ENCODE measurements around the gene TADA1. TPM values are rescaled to one million over a fixed set of nuclear protein-coding genes. Genes with fewer than 3 reads are reported as not detected.

Gene TADA1
- total and polyA plus RNA-seq, 8 donors = 2.8 to 8.2 (median 4.0) TPM

DNA sequence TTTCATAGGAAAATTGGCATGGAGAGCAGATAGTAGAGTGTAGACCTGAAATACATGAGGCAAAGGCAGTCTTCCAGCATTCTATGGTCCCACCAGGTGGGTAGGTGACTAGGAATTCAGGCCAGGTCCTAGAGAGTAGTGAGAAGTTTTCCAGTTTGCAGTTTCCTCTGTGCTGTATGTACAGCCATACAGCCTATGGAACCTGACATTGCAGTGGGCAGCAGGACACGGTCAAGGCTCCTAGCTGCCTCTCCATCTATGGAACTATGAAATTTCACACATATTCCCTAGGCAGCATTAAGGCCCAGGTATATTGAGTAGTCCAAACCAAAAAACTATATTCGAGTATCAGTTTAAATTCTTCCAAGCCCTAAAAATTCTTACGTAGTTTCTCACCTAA is 20.5 kb downstream of the TADA1 start:
- 66 to 70% methylated on average over 3 of the region's 3 CpGs for WGBS, 2 donors
- Histone ChIP-seq H3K4me3 (no peak overlapping the region), H3K27ac (no peak overlapping the region), H3K4me1 (no peaks in the 10 kb centered on the region), H3K27me3 (no peaks in the 10 kb centered on the region), H3K36me3 (peaks cover 0 to 53% (median 10%) of the 10 kb centered on the region in 3 donors), H3K9me3 (no peaks in the 10 kb centered on the region)
- ATAC-seq = peak in 1 of 4 donors; percentile 14
- TF ChIP-seq, protein P1, sequence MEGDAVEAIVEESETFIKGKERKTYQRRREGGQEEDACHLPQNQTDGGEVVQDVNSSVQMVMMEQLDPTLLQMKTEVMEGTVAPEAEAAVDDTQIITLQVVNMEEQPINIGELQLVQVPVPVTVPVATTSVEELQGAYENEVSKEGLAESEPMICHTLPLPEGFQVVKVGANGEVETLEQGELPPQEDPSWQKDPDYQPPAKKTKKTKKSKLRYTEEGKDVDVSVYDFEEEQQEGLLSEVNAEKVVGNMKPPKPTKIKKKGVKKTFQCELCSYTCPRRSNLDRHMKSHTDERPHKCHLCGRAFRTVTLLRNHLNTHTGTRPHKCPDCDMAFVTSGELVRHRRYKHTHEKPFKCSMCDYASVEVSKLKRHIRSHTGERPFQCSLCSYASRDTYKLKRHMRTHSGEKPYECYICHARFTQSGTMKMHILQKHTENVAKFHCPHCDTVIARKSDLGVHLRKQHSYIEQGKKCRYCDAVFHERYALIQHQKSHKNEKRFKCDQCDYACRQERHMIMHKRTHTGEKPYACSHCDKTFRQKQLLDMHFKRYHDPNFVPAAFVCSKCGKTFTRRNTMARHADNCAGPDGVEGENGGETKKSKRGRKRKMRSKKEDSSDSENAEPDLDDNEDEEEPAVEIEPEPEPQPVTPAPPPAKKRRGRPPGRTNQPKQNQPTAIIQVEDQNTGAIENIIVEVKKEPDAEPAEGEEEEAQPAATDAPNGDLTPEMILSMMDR (IDR thresholded peaks at IDR 0.05) = no peak
- DNase-seq = no peak
- no peak for FAIRE-seq
- intact Hi-C loops (cut with DNase I) = no loop called here

DNA sequence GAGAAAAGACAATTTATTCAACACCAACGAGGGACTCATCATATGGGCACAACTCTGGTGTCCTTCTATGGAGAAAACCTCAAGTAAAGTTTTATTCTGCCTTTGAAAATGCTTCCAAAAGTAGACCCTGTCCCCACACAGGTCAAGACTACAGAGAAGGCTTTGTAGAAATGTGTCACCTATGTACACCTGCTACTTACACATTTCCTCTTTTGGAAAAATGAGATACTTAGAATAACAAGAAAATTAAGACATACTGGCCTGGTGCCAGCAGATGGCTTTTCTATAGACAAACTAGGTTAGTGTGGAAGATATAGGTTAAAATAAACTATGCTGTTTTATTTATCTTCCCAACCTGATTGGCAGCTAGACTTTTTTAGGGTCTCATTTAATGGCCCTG is 23.1 kb downstream of the TADA1 start:
- Histone ChIP-seq H3K27ac (no peak overlapping the region), H3K9me3 (no peaks in the 10 kb centered on the region), H3K4me1 (no peaks in the 10 kb centered on the region), H3K27me3 (no peaks in the 10 kb centered on the region), H3K36me3 (peaks cover 4 to 65% (median 9%) of the 10 kb centered on the region in 3 donors), H3K4me3 (no peak overlapping the region)
- TF ChIP-seq, protein P1 (IDR thresholded peaks at IDR 0.05) = no peak
- intact Hi-C loops (cut with DNase I) = no loop called here
- FAIRE-seq = no peak
- no peak for DNase-seq
- WGBS, 2 donors = 0 to 21% methylated on average over 1 of the region's 1 CpG
- ATAC-seq = no peak

DNA sequence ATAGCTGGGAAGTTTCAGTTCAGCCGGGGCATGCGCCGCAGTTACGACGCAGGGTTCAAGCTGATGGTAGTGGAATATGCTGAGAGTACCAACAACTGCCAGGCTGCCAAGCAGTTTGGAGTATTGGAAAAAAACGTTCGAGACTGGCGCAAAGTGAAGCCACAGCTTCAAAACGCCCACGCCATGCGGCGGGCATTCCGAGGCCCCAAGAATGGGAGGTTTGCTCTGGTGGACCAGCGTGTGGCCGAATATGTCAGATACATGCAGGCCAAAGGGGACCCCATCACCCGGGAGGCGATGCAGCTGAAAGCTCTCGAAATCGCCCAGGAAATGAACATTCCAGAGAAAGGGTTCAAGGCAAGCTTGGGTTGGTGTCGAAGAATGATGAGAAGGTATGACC is 26.9 kb downstream of the TADA1 start:
- Histone ChIP-seq H3K4me3 (no peak overlapping the region), H3K9me3 (no peaks in the 10 kb centered on the region), H3K27me3 (no peaks in the 10 kb centered on the region), H3K36me3 (peaks cover 4 to 91% (median 12%) of the 10 kb centered on the region in 3 donors), H3K4me1 (peaks cover 0 to 4% (median 0%) of the 10 kb centered on the region in 3 donors), H3K27ac (no peak overlapping the region)
- ATAC-seq = no peak
- 94 to 97% methylated on average over 20 of the region's 20 CpGs for WGBS, 2 donors
- intact Hi-C loops (cut with DNase I) = no loop called here
- no peak for FAIRE-seq
- DNase-seq = no peak
- TF ChIP-seq, protein P1 (IDR thresholded peaks at IDR 0.05) = no peak

- DNase-seq (no peak), ATAC-seq (no peak), FAIRE-seq (no peak)
- Histone ChIP-seq H3K4me1 (peaks cover 8 to 14% (median 9%) of the 10 kb centered on the region in 3 donors), H3K9me3 (no peaks in the 10 kb centered on the region), H3K27me3 (no peaks in the 10 kb centered on the region), H3K27ac (no peak overlapping the region), H3K4me3 (no peak overlapping the region), H3K36me3 (peaks cover 4 to 85% (median 12%) of the 10 kb centered on the region in 3 donors)
- intact Hi-C loops (cut with DNase I) = no loop called here
- TF ChIP-seq, protein P1 (IDR thresholded peaks at IDR 0.05) = no peak
These were observed 27.9 kb downstream of the TADA1 start for GRCh38 chr1:166848193-166848592.

GRCh38 chr1:166844791-166845190 is 31.3 kb downstream of the TADA1 start:
- Histone ChIP-seq H3K27ac (no peak overlapping the region), H3K27me3 (no peaks in the 10 kb centered on the region), H3K4me3 (no peak overlapping the region), H3K9me3 (no peaks in the 10 kb centered on the region), H3K4me1 (peaks cover 23 to 44% (median 24%) of the 10 kb centered on the region in 3 donors), H3K36me3 (peaks cover 4 to 55% (median 19%) of the 10 kb centered on the region in 3 donors)
- 72 to 81% methylated on average over 7 of the region's 7 CpGs for WGBS, 2 donors
- DNase-seq (no peak), FAIRE-seq (no peak), ATAC-seq (no peak)
- intact Hi-C loops (cut with DNase I) = no loop called here
- TF ChIP-seq, protein P1 (IDR thresholded peaks at IDR 0.05) = no peak
